HG03439 (cell line): Measurements from ENCODE around the gene NDC80.
"Not testable (repeated sequence)": the region's sequence is repeated elsewhere in the genome, so short reads cannot be mapped to it uniquely, and the experiment has no call there.

Experiments used
- ATAC-seq: cut with Tn5 transposase; IDR thresholded peaks from one replicate; pipeline ENCODE4 v1.9.1; 2021; ENCODE audit warnings: mild to moderate bottlenecking, moderate library complexity; ENCODE audit not compliant: unreplicated experiment

Gene NDC80

GRCh38 chr18:2618009-2618408 is 46.7 kb downstream of the NDC80 start:
- ATAC-seq, result no peak

- ATAC-seq, result no peak
Measured at GRCh38 chr18:2625217-2625616, 53.9 kb downstream of the NDC80 start.

DNA sequence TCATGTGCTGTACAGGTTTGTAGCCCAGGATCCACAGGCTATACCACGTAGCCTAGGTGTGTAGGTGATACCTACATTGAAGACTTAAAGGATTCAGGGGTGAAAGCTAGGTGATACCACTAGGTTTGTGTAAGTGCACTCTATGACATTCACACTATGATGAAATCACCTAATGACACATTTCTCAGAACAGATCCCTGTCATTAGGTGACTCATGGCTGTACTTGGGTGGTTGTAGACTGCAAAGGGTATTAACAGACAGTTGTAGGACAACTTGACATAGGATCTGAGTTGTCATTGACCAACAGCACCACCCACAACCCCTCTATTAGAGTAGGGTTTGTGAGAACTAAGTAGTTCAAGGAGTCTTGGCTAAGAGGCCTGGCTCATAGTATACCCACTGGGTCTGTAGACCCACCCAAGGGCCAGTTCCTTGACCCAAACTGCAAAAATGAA is 56.5 kb downstream of the NDC80 start:
- no peak for ATAC-seq

DNA sequence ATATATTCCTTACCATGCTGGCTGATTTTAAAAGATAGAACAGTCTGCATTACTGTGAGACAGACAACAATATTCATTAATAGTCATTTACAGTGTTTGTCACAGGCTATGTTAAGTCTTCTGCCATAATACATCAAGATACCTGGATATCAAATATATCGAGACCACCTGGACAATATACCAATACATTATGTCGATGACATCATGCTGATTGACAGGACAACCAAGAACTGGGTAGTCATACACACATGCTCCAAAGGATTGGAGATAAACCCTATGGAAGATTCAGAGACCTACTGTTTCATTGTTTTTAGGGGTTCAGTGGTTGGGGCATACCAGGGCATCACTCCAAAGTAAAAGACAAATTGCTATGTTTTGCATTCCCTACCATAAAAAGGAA is 57.6 kb downstream of the NDC80 start:
- ATAC-seq, result no peak

GRCh38 chr18:2635586-2635985 is 64.2 kb downstream of the NDC80 start:
- no peak for ATAC-seq

DNA sequence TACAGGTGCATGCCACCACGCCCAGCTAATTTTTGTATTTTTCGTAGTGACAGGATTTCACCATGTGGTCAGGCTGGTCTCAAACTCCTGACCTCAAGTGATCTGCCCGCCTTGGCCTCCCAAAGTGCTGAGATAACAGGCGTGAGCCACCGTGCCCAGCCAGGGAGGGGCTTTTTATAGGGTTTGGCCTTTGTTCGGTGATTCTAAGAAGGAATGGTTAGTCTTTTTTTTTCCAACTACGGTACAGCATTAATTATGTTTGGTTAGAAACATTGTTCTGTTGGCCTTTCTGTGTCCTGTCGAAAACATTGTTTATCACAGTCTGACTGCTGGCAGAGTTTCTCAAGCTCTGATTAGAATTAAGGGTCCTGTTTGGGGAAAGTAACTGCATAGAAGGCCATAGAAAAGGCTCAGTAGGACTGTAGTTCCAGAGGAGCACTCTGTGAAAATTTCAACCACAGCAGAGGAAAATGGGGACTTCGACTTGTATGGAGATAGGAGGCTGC is 64.8 kb downstream of the NDC80 start:
- no peak for ATAC-seq

GRCh38 chr18:2641638-2642037 is 70.3 kb downstream of the NDC80 start:
- peak; percentile 69 for ATAC-seq

GRCh38 chr18:2642771-2643170 is 71.4 kb downstream of the NDC80 start:
- no peak for ATAC-seq

DNA sequence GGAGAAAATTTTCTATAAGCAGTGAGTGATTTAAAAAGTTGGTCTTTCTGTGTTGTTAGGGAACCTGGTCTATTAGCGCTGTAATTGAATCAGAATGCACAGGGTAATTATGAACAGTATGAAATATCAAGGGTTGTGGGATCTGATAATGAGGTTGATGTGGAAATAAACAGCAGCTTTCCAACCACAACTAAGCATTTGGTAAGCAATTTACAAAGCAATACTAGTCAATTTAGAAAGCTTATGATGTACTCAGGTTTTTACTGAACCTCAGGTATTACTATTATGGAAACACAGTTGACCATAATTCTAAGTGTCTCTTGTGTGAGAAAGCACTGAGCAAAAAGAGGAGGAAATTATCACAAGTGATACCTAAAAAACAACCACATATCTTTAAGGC is 73.2 kb downstream of the NDC80 start:
- ATAC-seq, result no peak

DNA sequence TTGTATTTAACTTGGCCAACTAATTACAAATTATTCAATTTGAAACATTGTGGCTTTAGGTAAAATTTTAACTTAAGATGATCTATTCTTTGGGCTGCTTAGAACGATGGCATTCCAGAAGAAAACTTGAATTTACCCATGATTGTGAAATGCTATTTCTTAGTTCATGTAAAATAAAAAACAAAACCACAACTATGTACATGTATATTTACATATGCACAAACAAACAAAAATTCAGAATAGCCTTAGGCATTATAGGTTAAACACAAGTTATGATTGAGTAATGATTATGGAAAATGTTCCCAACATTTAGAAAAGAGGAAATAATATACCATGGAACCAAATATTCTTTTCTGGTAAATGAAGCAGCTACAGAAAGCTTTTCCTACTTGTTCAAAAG is 80.6 kb downstream of the NDC80 start:
- no peak for ATAC-seq

DNA sequence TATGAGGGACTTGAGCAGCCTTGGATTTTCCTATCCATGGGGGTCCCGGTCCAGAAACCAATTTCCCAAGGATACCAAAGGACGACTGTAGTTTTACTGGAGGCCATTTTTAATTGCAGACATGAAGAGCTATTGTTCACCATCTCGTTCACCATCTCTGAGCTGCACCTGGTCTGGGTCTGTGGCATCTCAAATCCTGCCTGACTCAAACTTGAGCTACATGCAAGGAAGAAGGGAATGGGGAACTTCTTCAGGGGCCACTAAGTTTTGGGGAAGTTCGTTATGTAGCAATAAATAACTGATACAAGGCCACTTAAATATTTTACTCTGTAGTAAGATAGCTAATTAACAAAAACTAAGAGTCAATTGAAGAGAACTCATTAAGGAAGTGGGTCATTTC is 82.1 kb downstream of the NDC80 start:
- no peak for ATAC-seq

DNA sequence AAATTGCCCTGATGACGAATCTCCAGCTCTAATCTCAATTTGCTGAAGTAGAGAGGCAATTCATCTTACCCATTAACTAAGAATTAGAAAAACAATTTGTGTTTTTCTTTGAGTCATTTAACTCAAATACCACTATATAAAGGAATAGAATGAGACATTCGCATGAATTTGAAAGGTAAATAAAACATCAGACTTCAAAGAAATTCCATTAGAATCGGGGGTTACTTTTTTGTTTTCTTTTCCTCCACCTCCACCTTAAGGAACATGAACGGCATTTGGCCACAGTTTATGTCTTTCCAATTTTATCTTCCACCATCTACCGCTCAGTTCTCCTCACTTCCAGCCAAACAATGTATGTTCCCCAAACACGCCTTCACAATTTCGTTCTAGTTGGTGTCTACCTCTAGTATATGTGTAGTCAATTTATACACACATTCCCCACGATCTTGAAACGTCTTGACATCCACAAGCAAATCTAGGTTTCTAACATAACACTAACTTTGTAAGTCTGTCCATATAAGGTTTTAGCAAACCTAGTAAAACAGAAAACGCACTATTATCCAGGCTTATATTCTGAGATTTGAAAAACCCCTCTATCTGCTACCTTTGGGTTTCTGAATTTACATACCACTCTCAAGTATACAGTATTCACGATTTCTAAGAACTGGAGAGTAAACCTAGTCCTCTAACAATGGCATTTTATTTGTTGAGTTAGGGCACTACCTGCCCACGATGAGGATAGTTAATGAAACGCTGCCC is 83.0 kb downstream of the NDC80 start:
- no peak for ATAC-seq

- ATAC-seq, result peak; percentile 40
Measured at GRCh38 chr18:2654928-2655177, 83.5 kb downstream of the NDC80 start.

- ATAC-seq, result peak; percentile 66
Measured at GRCh38 chr18:2655178-2655953, 84.0 kb downstream of the NDC80 start, which contains the start of gene SMCHD1. Gene SMCHD1 (plus strand): TSS chr18:2655726. CDS start chr18:2656076, 350 bp downstream.

GRCh38 chr18:2655954-2656236 is 84.5 kb downstream of the NDC80 start:
- ATAC-seq, result peak; percentile 33

- peak; percentile 13 for ATAC-seq
Measured at GRCh38 chr18:2656237-2656980, 85.1 kb downstream of the NDC80 start.

DNA sequence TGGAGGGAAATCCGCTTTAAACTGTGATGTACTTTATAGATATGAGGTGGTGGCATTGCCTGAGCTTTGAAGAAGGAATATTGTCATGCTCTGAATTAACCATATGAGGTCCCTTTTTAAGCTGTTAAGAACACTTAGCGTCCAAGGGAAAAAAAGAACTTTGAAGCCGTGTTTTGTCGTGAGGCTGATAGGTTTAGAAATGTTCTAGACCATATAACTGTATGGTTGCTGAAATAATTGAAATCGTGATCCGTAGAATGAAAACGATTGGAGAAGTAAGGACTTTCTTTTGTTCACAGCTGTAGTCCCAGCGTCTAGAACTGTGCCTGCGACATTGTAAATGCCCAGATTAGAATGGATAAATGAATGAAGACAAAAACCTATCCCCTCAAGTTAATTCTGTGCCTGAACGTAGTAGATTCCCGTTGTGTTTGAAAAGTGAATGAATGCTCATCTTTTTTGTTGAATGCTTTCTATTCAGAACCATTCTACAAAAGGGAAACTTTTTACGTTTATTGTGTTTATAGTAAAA is 85.7 kb downstream of the NDC80 start:
- ATAC-seq, result no peak

GRCh38 chr18:2657788-2658458 is 86.6 kb downstream of the NDC80 start:
- no peak for ATAC-seq

DNA sequence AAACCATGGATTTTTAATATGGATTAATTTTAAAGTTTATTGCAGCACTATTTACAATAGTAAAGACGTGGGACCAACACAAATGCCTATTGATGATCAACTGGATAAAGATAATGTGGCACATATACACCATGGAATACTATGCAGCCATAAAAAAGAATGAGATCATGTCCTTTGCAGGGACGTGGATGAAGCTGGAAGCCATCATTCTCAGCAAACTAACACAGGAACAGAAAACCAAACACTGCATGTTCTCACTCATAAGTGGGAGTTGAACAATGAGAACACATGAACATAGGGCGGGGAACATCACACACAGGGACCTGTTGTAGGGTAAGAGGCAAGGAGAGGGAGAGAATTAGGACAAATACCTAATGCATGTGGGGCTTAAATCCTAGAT is 89.5 kb downstream of the NDC80 start:
- ATAC-seq, result not testable (repeated sequence)

DNA sequence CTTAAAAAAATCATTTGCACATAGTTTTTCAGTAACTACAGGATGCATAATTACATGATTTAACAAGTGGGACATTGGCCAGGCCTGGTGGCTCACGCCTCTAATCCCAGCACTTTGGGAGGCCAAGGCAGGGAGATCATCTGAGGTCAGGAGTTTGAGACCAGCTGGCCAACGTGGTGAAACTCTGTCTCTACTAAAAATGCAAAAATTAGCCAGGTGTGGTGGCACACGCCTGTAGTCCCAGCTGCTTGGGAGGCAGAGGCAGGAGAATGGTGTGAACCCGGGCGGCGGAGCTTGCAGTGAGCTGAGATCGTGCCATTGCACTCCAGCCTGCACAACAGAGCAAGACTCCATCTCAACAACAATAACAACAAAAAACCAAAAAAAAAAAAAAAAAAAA is 90.9 kb downstream of the NDC80 start:
- not testable (repeated sequence) for ATAC-seq

DNA sequence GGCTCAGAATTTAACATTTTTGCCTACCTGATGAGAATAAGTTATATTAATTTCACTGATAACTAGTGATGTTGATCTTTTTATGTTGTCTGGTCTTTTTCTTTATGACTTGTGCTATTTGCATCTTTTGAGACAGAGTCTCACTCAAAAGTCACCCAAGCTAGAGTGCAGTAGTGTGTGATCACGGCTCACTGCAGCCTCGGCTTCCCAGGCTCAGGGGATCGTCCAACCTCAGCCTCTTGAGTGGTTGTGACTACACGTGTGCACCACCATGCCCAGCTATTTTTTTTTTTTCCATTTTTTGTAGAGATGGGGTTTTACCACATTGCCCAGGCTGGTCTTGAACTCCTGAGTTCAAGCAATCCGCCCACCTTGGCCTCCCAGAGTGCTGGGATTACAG is 91.6 kb downstream of the NDC80 start:
- ATAC-seq, result no peak
